VCaP (cell line): ENCODE data around the gene CLCN6.

ENCODE experiments used
- H3K27ac ChIP-seq: fragments of 450-650 bp; 2 replicates; pipeline ENCODE4 v1.5.1; 2017
- CTCF ChIP-seq: fragments of 450-650 bp; conservative IDR thresholded peaks from 2 replicates; pipeline ENCODE4 v1.5.1; 2017; ENCODE audit warnings: mild to moderate bottlenecking, moderate library complexity

The CLCN6 gene

DNA sequence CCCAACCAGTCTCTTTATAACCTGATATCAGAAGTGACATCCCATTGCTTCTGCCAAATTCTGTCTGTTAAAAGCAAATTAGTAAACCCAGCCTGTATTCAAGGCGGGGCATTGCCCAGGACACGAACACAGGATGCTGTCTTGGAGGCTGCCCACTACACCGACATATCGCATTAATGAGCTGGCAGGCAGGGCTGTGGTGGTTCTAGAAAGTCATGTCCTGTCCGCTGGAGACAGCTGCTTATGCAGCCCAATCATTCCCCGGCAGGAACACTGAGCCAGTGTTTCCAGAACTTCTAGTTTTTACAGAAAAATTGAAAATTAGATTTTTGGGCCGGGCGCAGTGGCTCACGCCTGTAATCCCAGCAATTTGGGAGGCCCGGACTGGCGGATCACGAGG, 24.7 kb upstream of the CLCN6 start:
- H3K27ac ChIP-seq = no peak overlapping the region
- no peak for TF ChIP-seq CTCF

- TF ChIP-seq CTCF = no peak
- no peak overlapping the region for H3K27ac ChIP-seq
These were observed 23.8 kb upstream of the CLCN6 start for GRCh38 chr1:11782127-11782708.

DNA sequence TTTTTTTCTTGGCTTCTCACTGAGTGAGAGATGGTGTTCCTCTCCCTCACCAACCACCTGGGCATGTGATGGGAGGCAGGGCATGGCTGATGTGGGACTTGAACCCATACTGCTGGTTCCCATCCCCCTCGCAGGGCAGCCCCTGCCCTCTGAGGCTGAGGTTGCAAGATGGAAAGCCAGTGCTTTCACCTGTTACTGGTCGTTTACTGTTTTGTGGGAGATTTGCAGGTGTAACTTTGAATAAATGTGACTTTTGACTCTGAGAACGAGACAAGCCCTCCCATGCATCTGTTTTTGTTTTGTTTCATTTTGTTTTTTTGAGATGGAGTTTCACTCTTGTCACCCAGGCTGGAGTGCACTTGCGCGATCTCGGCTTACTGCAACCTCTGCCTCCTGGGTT, 22.4 kb upstream of the CLCN6 start:
- no peak for TF ChIP-seq CTCF
- H3K27ac ChIP-seq = no peak overlapping the region

GRCh38 chr1:11784256-11784992, 21.6 kb upstream of the CLCN6 start:
- no peak overlapping the region; the same call in 1 of the 2 replicates for H3K27ac ChIP-seq
- no peak for TF ChIP-seq CTCF

DNA sequence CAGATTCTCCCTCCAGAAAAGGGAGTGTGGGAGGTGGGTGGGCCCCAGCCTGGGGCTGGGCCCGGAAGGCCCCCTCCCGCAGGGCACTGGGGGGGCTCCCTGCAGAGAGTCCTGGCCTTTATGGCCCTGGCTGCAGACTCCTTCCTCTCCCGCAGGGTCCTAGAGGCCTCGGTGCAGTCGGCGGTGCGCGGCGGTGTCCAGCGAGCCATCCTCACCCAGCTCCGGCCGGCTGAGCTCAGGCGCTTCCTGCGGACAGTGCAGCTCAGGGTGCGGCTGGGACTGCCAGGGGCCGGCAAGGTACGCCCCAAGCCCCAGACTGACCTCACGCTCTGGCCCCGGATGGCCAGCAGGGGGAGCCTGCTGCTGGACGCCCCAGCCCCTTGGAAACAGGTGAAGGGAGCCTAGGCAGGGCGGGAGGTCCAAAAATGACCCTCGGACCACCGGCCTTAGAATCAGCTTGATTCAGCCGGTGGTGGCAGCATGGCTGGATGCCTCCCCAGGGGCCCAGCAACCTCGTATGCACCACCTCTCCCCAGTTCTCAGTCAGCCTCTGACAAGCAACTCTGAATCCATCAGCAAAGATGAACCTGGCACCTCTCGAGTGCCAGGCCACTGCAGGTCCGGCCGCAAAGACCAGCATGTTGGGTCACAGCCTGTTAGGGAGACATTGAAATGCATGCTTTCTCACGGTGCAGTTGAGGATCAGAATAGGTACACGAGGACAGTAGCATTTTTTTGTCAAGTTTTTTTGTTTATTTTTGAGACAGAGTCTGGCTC, 20.8 kb upstream of the CLCN6 start:
- no peak overlapping the region; the same call in 1 of the 2 replicates for H3K27ac ChIP-seq
- peak; percentile 88 for TF ChIP-seq CTCF

GRCh38 chr1:11786168-11786567, 19.8 kb upstream of the CLCN6 start:
- no peak overlapping the region for H3K27ac ChIP-seq

More at GRCh38 chr1:11786168-11786567, 19.8 kb upstream of the CLCN6 start:
- no peak for TF ChIP-seq CTCF
